ENCODE data around the gene ARHGEF9. TPM values are rescaled to one million over a fixed set of nuclear protein-coding genes. Genes with fewer than 3 reads are reported as not detected.
A peak's percentile ranks its signal among the peaks of the same experiment; 100 is the strongest.
"Not testable (repeated sequence)": the region's sequence is repeated elsewhere in the genome, so short reads cannot be mapped to it uniquely, and the experiment has no call there.

The ARHGEF9 gene
- polyA plus RNA-seq (13.8 to 21.2 TPM (median 16.0 TPM) in 3 replicates), polyA minus RNA-seq (18.2 to 29.6 TPM (median 24.9 TPM) in 3 replicates)
- polyA plus RNA-seq (2011; ENCODE audit: low read depth): 20.0 TPM
- polyA plus RNA-seq (2011; cell fraction: cytosol; rRNA removed): 13.2 and 13.7 TPM in 2 replicates
- polyA plus RNA-seq (2011; cell fraction: nucleus; rRNA removed): 43.0 and 45.8 TPM in 2 replicates
- polyA plus RNA-seq (2012; ENCODE audit: low replicate concordance): 12.0 and 13.1 TPM in 2 replicates
- polyA minus RNA-seq (2011; cell fraction: cytosol; rRNA and poly(A)+ RNA removed): 15.9 TPM
- polyA minus RNA-seq (2011; cell fraction: nucleus; rRNA and poly(A)+ RNA removed): 14.7 and 29.5 TPM in 2 replicates

- Histone ChIP-seq H3K9me1 (ENCODE audit: control insufficient read depth, extremely low read depth, insufficient read depth, low read length) (no peaks in the 10 kb centered on the region), H3K9me3 (ENCODE audit: control insufficient read depth, low read depth, low read length) (no peaks in the 10 kb centered on the region), H3K4me2 (ENCODE audit: control insufficient read depth, extremely low read depth, insufficient read depth, low read depth, low read length) (no peak within 1 kb of the TSS), H2AFZ (ENCODE audit: control insufficient read depth, low read length) (no peak within 1 kb of the TSS), H3K4me3 (ENCODE audit: control insufficient read depth in 2 of 3, extremely low read depth in 1 of 3, insufficient read depth in 2 of 3, low read depth in 1 of 3, low read length in 3 of 3) (no peak within 1 kb of the TSS), H4K20me1 (ENCODE audit: control insufficient read depth, extremely low read depth, insufficient read depth, low read length) (no peaks in the 10 kb centered on the region), H3K27ac (ENCODE audit: control insufficient read depth, insufficient read depth, low read length) (no peak within 1 kb of the TSS), H3K79me2 (ENCODE audit: control insufficient read depth, insufficient read depth, low read length) (no peaks in the 10 kb centered on the region), H3K36me3 (ENCODE audit: control insufficient read depth in 2 of 2, extremely low read depth in 1 of 2, insufficient read depth in 2 of 2, low read length in 2 of 2) (no peaks in the 10 kb centered on the region), H3K27me3 (ENCODE audit: control insufficient read depth, extremely low read depth, insufficient read depth, low read length) (no peaks in the 10 kb centered on the region), H3K4me1 (ENCODE audit: control insufficient read depth, extremely low read depth, insufficient read depth, low read length) (no peaks in the 10 kb centered on the region), H3K9ac (ENCODE audit: control insufficient read depth, extremely low read depth, insufficient read depth, low read length) (no peak within 1 kb of the TSS)
- no peak for FAIRE-seq
- TF ChIP-seq CTCF (optimal IDR thresholded peaks at IDR 0.05 in 1 of 3, IDR thresholded peaks at IDR 0.05 in 1 of 3, conservative IDR thresholded peaks at IDR 0.05 in 1 of 3; ENCODE audit: extremely low read depth in 1 of 3, insufficient read depth in 2 of 3, low read length in 3 of 3) (no peak), EZH2 (IDR thresholded peaks at IDR 0.05; ENCODE audit: low read length) (peak; percentile 5)
- DNase-seq (ENCODE audit: low read depth, low spot score): no peak
- dilution Hi-C loops (cut with MboI; ENCODE audit: extremely low pct_ligation_motif_present, low sequenced_read_pairs): no loop called here
Observed at GRCh38 chrX:63784902-63785707, at the start of gene ARHGEF9. Gene ARHGEF9, minus strand, starts transcription at chrX:63785214. Its CDS starts 69 bp downstream, at chrX:63785145.

GRCh38 chrX:63825446-63825845 is 40.4 kb upstream of the ARHGEF9 start:
- DNase-seq (ENCODE audit: low read depth, low spot score); H3K4me2 ChIP-seq (ENCODE audit: control insufficient read depth, extremely low read depth, insufficient read depth, low read depth, low read length); H3K27me3 ChIP-seq (ENCODE audit: control insufficient read depth, extremely low read depth, insufficient read depth, low read length); H2AFZ ChIP-seq (ENCODE audit: control insufficient read depth, low read length); H4K20me1 ChIP-seq (ENCODE audit: control insufficient read depth, extremely low read depth, insufficient read depth, low read length); FAIRE-seq; H3K36me3 ChIP-seq (ENCODE audit: control insufficient read depth in 2 of 2, extremely low read depth in 1 of 2, insufficient read depth in 2 of 2, low read length in 2 of 2); H3K27ac ChIP-seq (ENCODE audit: control insufficient read depth, insufficient read depth, low read length); dilution Hi-C loops (cut with MboI; ENCODE audit: extremely low pct_ligation_motif_present, low sequenced_read_pairs); H3K9me3 ChIP-seq (ENCODE audit: control insufficient read depth, low read depth, low read length); H3K4me3 ChIP-seq (ENCODE audit: control insufficient read depth in 2 of 3, extremely low read depth in 1 of 3, insufficient read depth in 2 of 3, low read depth in 1 of 3, low read length in 3 of 3); H3K9ac ChIP-seq (ENCODE audit: control insufficient read depth, extremely low read depth, insufficient read depth, low read length); H3K9me1 ChIP-seq (ENCODE audit: control insufficient read depth, extremely low read depth, insufficient read depth, low read length); H3K4me1 ChIP-seq (ENCODE audit: control insufficient read depth, extremely low read depth, insufficient read depth, low read length); H3K79me2 ChIP-seq (ENCODE audit: control insufficient read depth, insufficient read depth, low read length): not testable (repeated sequence)

Measured in keratinocyte (primary cell).